ENCODE measurements around the gene MYH7B.

DNA sequence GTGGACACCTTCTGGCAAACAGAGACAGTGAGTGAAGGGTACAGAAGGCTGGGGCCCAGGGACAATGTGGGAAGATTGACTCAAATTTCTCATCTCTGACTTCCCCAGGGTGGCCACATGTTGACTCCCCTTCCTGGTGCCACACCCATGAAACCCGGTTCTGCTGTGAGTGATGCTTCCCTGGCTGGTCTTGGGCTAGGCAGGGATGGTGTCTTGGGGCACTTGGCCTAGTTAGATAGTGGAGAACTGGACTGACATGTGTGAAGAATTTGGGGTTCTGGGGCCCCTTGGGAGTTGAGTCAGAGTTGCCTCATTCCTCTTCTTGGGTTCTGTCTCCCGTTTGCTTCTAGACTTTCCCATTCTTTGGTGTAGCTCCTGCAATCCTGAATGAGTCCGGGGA, 34.2 kb upstream of the MYH7B start:
- no peak for TF ChIP-seq TARDBP (IDR thresholded peaks at IDR 0.05)
- TF ChIP-seq FOXM1 (IDR thresholded peaks at IDR 0.05; ENCODE audit: borderline replicate concordance) = no peak
- no peak for TF ChIP-seq CTBP1 (IDR thresholded peaks at IDR 0.05; ENCODE audit: borderline replicate concordance)
- TF ChIP-seq BHLHE40 (IDR thresholded peaks at IDR 0.05; ENCODE audit: borderline replicate concordance) = no peak
- TF ChIP-seq LEF1 (IDR thresholded peaks at IDR 0.05; ENCODE audit: borderline replicate concordance) = no peak
